Activated CD8-positive, alpha-beta memory T cell treated with anti-CD3 and anti-CD28 coated beads, Interleukin-2, amount 50 U/mL, for 1 hour (primary cell): ENCODE data around the gene PLSCR5.

Source experiments
- DNase-seq: peaks from one replicate; pipeline ENCODE4 v3.0.0-alpha.2; 2020; ENCODE audit errors: extremely low read depth

Gene PLSCR5, protein sequence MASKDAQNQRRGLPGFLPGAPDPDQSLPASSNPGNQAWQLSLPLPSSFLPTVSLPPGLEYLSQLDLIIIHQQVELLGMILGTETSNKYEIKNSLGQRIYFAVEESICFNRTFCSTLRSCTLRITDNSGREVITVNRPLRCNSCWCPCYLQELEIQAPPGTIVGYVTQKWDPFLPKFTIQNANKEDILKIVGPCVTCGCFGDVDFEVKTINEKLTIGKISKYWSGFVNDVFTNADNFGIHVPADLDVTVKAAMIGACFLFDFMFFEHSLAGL

DNA sequence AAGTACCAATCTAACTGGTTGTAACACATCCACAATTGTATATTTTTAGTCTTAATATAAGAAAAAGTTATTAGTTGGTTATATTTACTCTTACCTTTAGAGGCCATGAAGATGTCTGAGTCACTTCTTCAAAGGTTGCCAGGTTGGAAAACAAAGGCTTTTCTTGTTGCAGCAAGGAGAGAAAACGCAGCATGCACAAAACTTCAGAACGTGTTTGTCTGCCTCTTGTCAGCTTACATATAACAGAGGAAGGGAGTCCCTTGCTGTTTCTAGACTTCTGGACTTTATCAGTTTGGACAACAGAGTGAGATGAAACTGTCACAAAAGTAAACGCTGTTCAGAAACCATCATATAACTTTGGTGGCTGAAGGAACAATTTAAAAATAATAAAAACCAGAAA, at the start of gene PLSCR5:
Gene PLSCR5 (minus strand): TSS at position 241 of the 400 bp plus-strand sequence. CDS start 134 bp downstream, at position 107.
- DNase-seq: no peak

DNA sequence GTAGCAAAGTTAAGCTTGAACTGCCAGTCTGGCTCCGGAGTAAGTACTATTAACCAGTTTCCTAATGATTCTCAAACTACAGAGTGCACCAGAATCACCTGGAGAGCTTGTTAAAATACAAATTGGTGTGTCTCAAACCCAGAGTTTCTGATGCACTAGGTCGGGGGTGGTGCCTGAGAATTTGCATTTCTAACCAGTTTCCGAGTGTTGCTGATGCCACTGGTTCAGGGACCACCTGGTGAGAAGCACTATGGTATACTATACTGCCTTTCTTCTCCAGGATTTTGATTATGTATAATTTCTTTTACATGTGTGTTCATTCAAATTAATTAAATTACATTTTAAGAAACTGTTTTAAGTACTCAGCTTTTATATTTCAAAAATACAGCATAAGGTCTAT, 48.8 kb upstream of the PLSCR5 start:
- DNase-seq: no peak

DNA sequence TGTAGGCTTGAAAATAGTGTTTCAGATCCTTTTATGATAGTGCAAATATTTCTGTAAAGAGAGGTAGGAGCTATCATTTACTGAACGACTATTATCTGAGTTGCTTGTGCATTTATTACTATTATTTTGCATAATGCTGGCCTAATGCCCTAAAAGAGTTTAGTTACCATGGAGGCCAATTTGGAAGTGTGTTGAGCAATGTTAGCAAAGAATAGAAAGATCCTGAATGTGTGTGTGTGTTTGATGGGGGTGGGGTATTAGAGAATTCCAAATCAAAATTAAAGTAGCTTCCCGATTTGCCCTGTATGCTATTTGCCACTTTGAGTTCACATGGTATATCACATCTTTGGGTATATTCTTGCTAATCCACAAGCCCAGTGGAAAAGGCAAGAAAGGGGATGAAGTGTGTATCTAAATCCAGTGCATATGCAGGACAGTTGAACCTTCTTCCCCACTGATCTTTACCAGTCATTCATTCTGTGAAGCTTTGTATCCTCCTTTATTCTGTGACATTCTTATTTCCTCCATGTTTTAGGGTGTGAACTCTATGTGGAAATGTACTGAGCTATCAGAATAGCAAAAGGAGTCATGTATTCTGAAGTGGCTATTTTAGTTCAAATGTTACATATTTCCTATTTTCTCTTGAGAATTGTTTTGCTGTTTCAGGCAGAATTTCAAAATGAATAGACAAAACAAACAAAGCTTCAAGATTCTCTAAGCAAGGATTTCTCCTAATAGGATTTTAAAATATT, 45.7 kb upstream of the PLSCR5 start:
- no peak for DNase-seq

DNA sequence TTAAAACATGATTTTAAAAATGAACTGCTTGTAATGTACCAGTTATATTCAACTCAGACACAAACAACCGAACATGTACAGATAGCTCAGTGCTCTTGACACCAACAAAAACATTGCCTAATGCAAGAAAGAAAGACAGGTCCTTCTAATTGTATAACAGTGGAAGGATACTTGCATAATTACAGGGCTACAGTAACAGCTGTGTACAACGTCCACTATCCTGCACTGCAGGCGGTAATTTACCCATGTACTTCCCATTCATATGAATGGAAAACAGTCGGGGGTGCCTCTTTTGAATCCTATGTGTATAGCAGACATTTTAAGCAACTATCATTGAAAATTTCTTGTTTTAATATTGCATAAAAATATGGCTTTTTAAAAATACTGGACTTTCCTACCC, 41.1 kb upstream of the PLSCR5 start:
- DNase-seq: no peak

DNA sequence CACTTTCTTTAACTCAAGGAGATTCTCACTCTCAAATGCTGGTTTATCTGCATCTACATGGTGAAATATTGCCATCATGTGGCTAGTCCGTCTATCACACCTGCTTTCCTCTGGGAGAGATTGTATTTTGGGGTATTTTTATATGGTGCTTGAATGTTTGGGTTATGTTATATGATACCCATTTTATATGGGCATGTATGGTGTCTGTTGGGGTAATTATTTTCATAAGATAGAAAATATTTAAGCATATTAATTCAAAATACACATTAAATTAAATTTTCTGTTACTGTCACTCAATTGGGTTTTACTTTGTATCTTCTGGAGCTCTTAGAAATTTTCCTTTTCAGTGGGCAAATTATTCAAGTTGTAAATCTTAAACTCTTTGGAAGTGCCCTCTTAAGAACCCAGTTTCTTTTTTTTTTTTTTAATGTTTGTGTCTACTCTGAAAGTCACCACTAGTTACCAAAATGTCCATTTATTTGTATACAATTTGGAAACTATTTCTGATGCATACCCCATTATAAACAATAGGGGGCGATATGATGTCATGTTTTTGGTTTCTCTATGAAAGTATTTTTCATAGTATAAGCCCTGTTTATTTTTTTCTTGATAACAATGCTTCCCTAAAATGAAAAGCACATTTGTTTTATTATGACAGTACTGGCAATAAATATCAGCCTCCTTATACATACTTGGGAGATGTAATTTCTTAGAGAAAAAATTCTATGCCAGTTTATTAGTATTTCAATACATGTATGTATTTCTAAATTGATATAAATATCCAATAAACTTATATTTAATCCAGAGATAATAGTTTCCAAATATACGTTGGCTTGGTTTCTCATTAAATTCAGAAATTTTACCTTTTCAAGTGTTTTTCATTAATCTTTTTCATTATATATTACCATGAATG, 36.1 kb upstream of the PLSCR5 start:
- DNase-seq: no peak

DNA sequence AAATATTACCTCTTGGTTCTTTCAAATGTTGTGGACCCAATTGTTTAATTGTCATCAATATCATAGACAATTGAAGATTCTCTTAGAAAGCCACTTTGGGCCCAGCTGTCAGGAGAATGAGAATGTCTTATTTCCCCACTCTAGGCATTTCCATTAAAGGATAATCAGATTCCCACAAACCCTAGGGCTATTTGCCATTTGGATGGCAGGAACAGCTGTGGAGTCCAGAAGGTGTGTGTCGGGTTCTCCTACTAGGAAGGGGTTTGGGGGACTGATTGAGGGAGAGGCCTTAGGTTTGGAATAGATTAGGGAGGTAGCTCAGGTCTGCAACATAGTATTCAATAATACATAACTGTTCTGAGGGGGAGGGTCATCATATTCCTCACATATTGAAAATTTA, 35.2 kb upstream of the PLSCR5 start:
- no peak for DNase-seq

DNA sequence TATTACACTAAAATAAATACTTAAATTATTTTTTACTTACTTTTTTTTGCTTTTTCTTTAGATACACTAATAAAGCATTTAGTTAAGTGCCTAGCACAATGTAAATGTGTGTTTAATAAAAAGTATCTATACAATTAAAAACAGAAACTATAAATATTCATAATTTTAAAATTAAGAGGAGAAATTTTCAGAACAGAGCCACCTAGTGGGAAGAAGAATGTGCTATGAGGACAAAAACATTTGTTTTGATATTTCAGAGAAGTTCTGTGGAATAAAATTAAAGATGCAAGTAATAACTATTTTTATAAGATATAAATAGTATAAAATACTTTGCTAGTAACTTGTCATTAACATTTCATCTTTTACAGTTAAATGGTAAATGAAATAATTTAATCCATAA, 33.6 kb upstream of the PLSCR5 start:
- DNase-seq: no peak

DNA sequence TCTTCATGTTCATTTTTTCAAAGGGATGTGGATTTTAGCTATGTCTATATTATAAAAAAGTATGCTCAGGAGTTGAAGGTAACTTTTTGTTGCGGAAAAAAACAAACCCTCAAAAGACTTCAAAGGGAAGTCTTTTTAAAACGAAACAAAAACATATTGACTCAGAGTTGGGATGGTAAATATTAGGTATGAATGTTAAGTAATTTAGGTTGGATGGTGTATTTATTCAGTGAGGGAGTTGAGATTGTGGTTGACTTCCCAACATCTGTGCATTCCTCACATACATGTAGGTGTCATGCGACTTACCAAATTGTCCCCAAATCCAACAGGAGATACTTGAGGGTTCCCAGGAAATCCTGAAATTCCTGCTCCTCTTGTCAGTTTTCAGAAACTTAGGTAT, 32.7 kb upstream of the PLSCR5 start:
- DNase-seq: no peak

DNA sequence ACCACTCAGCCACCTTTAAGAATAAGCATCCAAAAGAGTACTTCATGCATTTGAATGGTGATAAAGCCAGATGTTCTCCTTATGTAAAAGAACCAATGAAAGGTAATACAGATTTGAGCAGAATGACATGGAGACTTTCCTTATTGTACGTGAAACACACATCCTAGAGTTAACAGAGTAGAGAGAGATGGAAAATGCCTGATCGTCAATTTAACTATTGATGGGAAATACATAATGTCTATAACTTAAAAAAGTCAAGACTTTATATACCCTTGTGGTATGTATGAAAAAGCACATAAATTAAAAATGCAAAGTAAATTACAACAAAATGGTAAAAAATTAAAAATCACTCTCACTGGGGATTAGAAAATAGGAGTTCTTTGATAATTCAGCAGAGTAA, 31.7 kb upstream of the PLSCR5 start:
- DNase-seq: no peak

DNA sequence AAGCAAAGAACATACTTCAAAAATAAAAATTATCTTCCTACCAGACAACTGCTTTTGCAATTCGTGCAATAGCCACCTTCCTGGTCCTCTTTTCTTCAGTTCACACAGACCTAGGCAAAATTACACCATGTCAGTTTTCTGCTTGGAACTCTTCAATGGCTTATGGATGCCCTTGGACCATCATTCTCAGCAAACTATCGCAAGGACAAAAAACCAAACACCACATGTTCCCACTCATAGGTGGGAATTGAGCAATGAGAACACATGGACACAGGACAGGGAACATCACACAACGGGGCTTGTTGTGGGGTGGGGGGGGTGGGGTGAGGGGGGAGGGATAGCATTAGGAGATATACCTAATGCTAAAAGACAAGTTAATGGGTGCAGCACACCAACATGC, 29.2 kb upstream of the PLSCR5 start:
- no peak for DNase-seq

DNA sequence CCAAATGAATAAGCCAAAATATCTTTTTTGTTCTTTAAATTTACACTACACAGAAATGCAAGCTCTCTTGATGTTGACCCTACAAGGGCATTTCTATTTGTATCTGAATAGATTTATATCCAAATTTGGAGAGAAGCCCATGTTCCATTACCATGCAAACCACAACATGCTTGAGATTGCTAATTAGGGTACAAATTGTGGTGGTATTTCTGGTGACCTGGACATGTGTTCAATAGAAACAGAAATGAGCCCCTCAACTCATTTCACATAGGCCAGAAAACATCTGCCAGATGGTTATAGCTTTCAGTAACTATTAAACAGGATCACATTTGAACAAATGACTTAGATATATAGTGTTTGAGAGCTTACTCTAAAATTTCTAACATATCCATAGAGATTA, 23.5 kb upstream of the PLSCR5 start:
- DNase-seq: no peak

DNA sequence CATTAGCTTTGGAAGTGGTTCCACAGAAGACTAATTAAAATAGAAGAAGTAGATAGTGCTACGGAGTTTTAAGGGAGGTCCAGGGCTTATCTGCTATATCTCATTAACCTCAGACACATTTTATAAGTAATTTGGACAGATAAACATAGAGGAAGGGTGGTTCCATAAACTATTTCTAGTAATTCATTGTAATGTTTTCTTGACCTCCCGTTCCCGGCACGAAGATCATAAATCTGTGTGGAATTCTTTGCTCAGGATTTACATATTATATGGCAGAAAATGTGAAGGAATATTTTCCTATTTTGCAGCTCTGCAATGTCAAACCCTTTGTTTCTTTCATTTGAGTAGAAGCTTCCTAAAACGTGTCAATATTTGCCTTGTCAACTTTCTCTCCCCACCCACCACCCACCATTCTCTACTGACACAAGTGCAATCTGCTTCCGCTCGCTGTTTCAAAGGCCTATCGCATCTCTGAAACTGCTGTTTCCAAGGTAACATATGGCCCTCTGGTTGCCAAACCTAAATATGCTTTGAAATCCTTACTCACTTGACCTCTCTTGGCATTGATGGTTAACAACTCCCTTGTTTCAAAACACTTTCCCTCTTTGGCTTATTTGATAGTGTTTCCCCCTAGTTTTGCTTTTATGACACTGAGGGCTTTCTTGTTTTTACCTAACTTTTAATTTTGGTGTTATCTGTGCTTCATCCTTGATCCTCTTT, 21.4 kb upstream of the PLSCR5 start:
- no peak for DNase-seq

DNA sequence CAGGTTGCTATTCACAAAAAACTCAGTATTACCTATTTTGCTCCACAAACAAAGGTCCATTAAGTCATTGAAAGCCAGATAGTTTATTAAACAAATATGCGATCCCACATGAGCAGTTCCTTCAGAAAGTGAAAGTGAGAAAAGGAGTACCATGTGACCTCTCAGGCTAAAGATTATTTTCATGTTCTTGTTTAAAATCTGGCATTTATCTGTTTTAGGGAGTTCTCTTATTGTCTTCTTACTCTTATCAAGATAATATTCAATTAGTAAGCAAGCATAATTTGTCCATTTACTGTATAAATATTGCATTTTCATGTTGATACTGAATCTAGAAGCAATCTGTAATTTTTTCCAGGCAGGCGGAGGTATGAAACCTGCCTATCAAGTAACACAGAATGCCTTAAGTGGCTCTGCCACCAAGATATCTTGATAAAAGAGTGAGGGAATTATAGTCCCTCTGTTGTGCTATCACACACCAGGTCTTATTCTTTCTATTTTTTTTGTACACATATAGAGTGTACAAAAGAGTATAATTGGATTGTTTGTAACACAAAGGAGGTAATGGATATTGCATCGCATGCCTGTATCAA, 20.1 kb upstream of the PLSCR5 start:
- DNase-seq: no peak

DNA sequence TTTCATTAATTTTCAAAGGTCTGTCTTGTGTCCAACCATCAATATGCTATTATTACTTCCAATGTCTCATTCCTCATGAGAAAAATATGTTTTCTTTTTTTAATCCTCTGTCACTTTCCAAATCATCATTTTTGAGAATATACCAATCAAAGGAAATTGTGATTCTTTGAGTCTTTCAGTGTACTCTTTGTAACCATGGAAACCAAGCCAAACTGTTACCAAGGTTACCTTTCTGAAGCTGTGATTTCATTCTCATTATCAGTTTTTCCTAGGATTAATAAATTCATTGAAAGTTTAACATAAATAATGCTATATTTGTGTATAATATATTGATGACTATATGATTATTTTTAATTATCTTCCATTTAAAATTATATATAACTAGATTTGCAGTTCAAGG, 16.6 kb upstream of the PLSCR5 start:
- DNase-seq: no peak

DNA sequence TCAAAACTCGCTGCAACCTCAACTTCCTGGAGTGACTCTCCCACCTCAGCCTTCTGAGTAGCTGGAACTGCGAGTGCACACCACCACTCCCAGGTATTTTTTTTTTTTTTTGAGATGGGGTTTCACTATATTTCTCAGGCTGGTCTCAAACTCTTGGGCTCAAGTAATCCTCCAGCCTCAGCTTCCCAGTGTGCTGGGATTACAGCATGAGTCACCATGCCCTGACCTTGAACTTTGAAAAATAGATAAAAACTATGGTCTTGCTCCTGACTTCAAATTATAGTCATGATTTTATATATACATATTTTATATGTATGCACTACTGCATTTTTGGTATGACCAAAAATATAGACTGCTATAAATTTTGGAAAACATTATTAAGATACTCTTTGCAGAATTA, 6.9 kb upstream of the PLSCR5 start:
- no peak for DNase-seq

DNA sequence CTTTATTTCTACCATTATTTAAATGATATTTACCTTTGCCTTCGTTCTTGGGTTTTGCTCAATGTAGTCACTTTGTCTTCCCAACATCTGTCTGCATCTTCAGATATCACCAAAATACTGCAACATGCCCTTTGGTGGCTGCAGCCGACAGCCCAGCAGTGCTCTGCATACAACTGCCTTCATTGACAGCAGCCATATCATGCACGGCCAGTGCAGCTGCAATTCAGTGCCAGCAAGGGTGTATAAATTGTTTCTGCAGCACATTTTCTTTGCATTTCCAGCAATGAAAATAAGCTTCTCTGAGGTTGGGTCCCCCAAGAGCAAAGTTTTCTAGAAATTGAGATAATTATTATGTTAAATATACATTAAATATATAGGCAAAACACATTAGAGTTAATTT, 6.0 kb upstream of the PLSCR5 start:
- no peak for DNase-seq

DNA sequence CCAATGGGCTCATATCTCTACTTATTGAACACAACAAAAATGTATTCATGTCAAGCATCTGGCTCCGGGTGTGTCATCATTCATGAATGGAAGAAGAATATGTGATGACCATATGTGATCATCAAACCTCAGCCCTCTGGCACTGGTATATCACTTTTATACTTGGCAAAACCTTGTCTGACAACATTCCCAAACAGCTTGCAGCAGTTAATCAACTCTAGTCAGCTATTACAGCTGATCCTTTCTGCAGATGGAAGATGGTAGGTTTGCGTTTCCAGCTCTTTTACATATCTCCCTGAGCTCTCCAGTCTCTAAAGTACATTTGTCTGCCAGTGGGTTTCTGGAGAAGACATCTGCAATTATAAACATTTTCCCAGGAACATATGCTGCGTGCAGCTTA, 6.6 kb downstream of the PLSCR5 start:
- DNase-seq: no peak

DNA sequence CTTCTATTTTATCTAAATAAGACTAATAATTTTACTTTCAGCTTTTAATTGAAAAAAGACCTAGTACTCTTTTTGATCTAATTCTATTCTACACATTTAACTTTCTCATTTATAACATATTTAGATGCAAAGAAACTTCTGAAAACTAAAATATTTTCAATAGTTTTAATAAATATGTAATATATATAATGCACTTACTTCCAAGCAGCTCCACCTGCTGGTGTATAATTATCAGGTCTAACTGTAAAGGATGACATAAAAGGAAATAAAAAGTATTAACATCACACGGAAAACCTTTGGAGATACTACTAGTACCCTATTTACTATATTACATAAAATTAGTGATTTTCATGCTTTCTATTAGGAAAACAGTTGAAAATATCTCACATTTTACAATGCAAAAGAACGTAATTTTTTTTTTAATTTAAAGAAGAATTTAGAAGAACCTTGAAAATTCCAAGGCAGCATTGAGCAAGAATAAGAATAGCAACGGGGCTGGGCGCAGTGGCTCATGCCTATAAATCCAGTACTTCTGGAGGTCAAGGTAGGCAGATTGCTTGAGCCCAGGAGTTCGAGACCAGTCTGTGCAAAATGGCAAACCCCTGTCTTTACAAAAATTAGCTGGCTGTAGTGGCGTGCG, 10.2 kb downstream of the PLSCR5 start:
- DNase-seq: no peak

DNA sequence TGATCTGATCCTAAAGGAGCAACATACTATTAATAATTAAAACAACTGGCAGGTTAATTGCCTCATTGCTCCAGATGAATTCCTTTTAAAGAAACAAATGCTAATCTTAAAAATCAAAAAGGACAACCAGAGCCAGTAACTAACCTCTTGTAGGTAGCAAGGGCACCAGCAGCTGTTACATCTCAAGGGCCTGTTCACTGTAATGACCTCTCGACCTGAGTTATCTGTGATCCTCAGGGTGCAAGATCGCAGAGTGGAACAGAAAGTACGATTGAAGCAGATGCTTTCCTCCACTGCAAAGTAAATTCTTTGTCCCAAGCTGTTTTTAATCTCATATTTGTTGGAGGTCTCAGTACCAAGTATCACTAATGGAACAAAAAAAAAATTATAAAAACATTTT, 11.4 kb downstream of the PLSCR5 start:
- DNase-seq: no peak

DNA sequence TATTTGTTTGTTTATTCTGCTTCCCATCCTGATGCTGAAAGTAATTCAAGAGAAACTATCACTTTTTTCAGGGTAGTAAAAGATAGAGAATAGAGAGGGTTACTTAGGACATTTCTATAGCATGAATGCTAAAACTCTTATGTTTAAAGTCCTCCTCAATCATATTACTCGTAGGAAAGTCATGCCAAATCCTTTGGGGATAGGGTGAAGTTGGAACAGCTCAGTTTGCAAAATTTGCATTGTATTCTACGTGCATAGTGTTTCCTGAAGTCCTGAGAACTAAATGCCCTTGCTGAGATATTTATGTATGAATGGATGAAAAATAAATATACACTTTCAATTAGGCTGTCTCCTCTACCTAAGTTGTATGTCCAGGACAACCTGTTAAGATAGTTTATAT, 14.6 kb downstream of the PLSCR5 start:
- no peak for DNase-seq

DNA sequence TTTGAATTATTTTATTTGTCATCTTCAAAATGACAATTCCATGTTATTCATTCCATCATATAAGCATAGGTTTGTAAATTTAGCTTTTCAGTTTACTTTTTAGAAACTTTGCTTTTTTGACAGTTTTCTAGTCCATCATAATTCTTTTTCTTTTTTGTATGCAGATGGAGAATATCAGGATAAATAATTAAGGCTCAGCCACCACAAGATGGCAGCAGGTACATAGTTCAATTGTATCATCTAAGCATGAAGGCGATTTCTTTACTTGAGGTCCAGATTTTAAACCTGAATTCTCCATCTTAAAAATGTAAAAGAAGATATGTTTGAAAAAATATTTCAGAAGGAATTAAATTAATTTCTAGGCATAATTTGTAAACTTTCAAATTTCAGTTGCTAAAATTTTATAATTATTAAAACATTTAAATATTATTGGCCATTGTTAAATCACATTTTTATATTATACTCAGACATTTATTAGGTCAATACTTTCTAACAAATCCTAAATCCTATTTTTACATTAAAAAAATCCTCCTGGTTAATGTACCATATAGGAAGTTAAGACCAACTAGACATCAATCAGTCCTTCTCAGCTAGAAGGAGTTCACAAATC, 15.1 kb downstream of the PLSCR5 start:
- no peak for DNase-seq
